ENCODE measurements around the gene AKT2. TPM values are rescaled to one million over a fixed set of nuclear protein-coding genes. Genes with fewer than 3 reads are reported as not detected.

AKT2 gene
- total RNA-seq, 1 experiment from 2014 or later = 150 TPM

- Mint-ChIP-seq H3K4me3 (no peak overlapping the region), H3K27me3 (ENCODE audit: low read depth) (no peaks in the 10 kb centered on the region), H3K4me1 (peaks cover 32 to 43% of the 10 kb centered on the region in 2 experiments), H3K9me3 (no peaks in the 10 kb centered on the region; a peak in 1 of 5 replicates), H3K36me3 (ENCODE audit: insufficient read depth in 1 of 3, low read depth in 3 of 3) (peaks cover 0 to 2% (median 0%) of the 10 kb centered on the region in 3 experiments; a peak in 1 of 7 replicates), H3K27ac (peak overlapping the region in 1 of 3 experiments; percentile 72; a peak in 2 of 7 replicates)
- Histone ChIP-seq H4K8ac (replicated peaks; ENCODE audit: insufficient read length, low read depth, low read length) (no peak overlapping the region), H3K4me2 (ENCODE audit: insufficient read depth, insufficient read length, low read length) (no peak overlapping the region), H4K20me1 (ENCODE audit: control insufficient read depth, insufficient read depth, insufficient read length) (no peaks in the 10 kb centered on the region), H2BK5ac (ENCODE audit: insufficient read length, low read length) (no peak overlapping the region), H3K23ac (ENCODE audit: insufficient read length, low read depth, low read length) (no peak overlapping the region), H4K91ac (ENCODE audit: insufficient read length, low read depth, low read length) (no peak overlapping the region), H2BK20ac (ENCODE audit: low read depth, low read length, poor library complexity, severe bottlenecking) (no peak overlapping the region), H3K9me3 (ENCODE audit: control insufficient read depth, low read depth, low read length) (no peaks in the 10 kb centered on the region), H3K4ac (ENCODE audit: low read depth, low read length) (no peak overlapping the region), H3K14ac (ENCODE audit: insufficient read depth, low read length) (no peak overlapping the region), H2AFZ (ENCODE audit: low read length) (no peak overlapping the region), H2BK12ac (ENCODE audit: insufficient read length, low read depth, low read length) (no peak overlapping the region), H3K27ac (ENCODE audit: insufficient read length, low read depth, low read length) (no peak overlapping the region), H3T11ph (ENCODE audit: low read length) (no peak overlapping the region), H2AK5ac (ENCODE audit: insufficient read length, low read length) (no peak overlapping the region), H3K79me2 (ENCODE audit: insufficient read depth, low read length) (peaks cover 17% of the 10 kb centered on the region), H3K23me2 (ENCODE audit: insufficient read length, low read depth, low read length, poor library complexity, severe bottlenecking) (peaks cover 9% of the 10 kb centered on the region), H3K27me3 (ENCODE audit: insufficient read depth, low read length) (no peaks in the 10 kb centered on the region), H2BK15ac (ENCODE audit: low read depth, low read length) (no peak overlapping the region), H3K18ac (ENCODE audit: insufficient read length, low read depth, low read length) (no peak overlapping the region), H4K5ac (ENCODE audit: insufficient read length, low read depth, low read length) (no peak overlapping the region), H3K56ac (ENCODE audit: insufficient read length, low read depth, low read length) (no peak overlapping the region), H3K9ac (ENCODE audit: extremely low read depth, insufficient read length, low read length) (no peak overlapping the region), H3K79me1 (ENCODE audit: insufficient read depth, low read depth, low read length, poor library complexity, severe bottlenecking) (peaks cover 5% of the 10 kb centered on the region), H2BK120ac (ENCODE audit: low read depth, low read length, poor library complexity, severe bottlenecking) (no peak overlapping the region), H3K4me1 (ENCODE audit: insufficient read depth, low read length) (no peaks in the 10 kb centered on the region; the same call in 1 of the 2 replicates)
- WGBS (ENCODE audit: extremely low coverage, insufficient read length, low lambda C conversion rate) = no CpG with 5 or more reads among the region's 14 CpGs
- no peak for DNase-seq
- no peak for TF ChIP-seq CTCF (conservative IDR thresholded peaks at IDR 0.05)
Measured at GRCh38 chr19:40281381-40282208, 3.5 kb downstream of the AKT2 start.
